Mesenchymal stem cell (in vitro differentiated cells and primary cell): ENCODE results near the gene STX10.

ENCODE experiments used
- DNase-seq: peaks from one replicate; pipeline ENCODE4 v3.0.0-alpha.2; 2013
- H2AFZ ChIP-seq: one replicate; pipeline ENCODE4 v1.6.1; 2013; ENCODE audit warnings: low read depth, mild to moderate bottlenecking, control low read depth, inconsistent platforms, low read length, moderate library complexity
- H2AK5ac ChIP-seq: 2 replicates; pipeline ENCODE4 v1.6.1; 2013; ENCODE audit warnings: low read length, moderate library complexity, mild to moderate bottlenecking, inconsistent platforms; ENCODE audit not compliant: severe bottlenecking
- H2BK120ac ChIP-seq: one replicate; pipeline ENCODE4 v1.6.1; 2013; ENCODE audit warnings: low read depth, mild to moderate bottlenecking, inconsistent platforms, low read length, moderate library complexity
- H2BK12ac ChIP-seq, 2 experiments: one replicate each; pipeline ENCODE4 v1.6.1; 2013; ENCODE audit warnings: inconsistent platforms in 2 of 2, low read length in 2 of 2, mild to moderate bottlenecking in 2 of 2, moderate library complexity in 2 of 2, control low read depth in 1 of 2
- H2BK15ac ChIP-seq: one replicate; pipeline ENCODE4 v1.6.1; 2013; ENCODE audit warnings: mild to moderate bottlenecking, low read depth, inconsistent platforms; ENCODE audit not compliant: poor library complexity, severe bottlenecking
- H2BK5ac ChIP-seq: 2 replicates; pipeline ENCODE4 v1.6.1; 2013; ENCODE audit warnings: low read depth, mild to moderate bottlenecking, low read length, control low read depth, inconsistent platforms; ENCODE audit not compliant: poor library complexity, severe bottlenecking
- H3K14ac ChIP-seq, 2 experiments: one replicate each; pipeline ENCODE4 v1.6.1; 2013; ENCODE audit warnings: inconsistent platforms in 2 of 2, low read length in 2 of 2, control low read depth in 1 of 2, mild to moderate bottlenecking in 1 of 2, moderate library complexity in 1 of 2
- H3K18ac ChIP-seq, 2 experiments: one replicate each; pipeline ENCODE4 v1.6.1; 2013; ENCODE audit warnings: inconsistent platforms in 2 of 2, low read length in 2 of 2, control low read depth in 1 of 2, low read depth in 1 of 2, mild to moderate bottlenecking in 1 of 2
- H3K23ac ChIP-seq, 2 experiments: one replicate each; pipeline ENCODE4 v1.6.1; 2013; ENCODE audit warnings: inconsistent platforms in 2 of 2, low read length in 2 of 2, mild to moderate bottlenecking in 2 of 2, moderate library complexity in 2 of 2, control low read depth in 1 of 2
- H3K27ac ChIP-seq: 2 replicates; pipeline ENCODE4 v1.5.1; 2013; ENCODE audit warnings: mild to moderate bottlenecking, moderate library complexity, low read length, control low read depth, inconsistent platforms; ENCODE audit not compliant: poor library complexity, severe bottlenecking
- H3K27me3 ChIP-seq, 2 experiments: 2 replicates each; pipeline versions ENCODE4 v1.6.1 to v1.7.0; 2013; ENCODE audit warnings: low read length in 2 of 2, mild to moderate bottlenecking in 2 of 2, moderate library complexity in 2 of 2, control low read depth in 1 of 2, inconsistent platforms in 1 of 2; ENCODE audit not compliant: control insufficient read depth in 1 of 2, insufficient read depth in 1 of 2
- H3K36me3 ChIP-seq, 2 experiments: 2 replicates each; pipeline versions ENCODE4 v1.6.1 to v1.7.0; 2013; ENCODE audit warnings: low read length in 2 of 2, control low read depth in 1 of 2, inconsistent platforms in 1 of 2, low read depth in 1 of 2, mild to moderate bottlenecking in 1 of 2; ENCODE audit not compliant: insufficient read depth in 2 of 2, control insufficient read depth in 1 of 2
- H3K4ac ChIP-seq, 2 experiments: one replicate each; pipeline ENCODE4 v1.6.1; 2013; ENCODE audit warnings: inconsistent platforms in 2 of 2, low read length in 2 of 2, mild to moderate bottlenecking in 2 of 2, moderate library complexity in 2 of 2, control low read depth in 1 of 2, low read depth in 1 of 2
- H3K4me1 ChIP-seq: 2 replicates; pipeline ENCODE4 v1.6.1; 2013; ENCODE audit warnings: low read depth, low read length, control low read depth; ENCODE audit not compliant: control insufficient read depth, insufficient read depth
- H3K4me2 ChIP-seq: 2 replicates; pipeline ENCODE4 v1.6.1; 2013; ENCODE audit warnings: low read length, mild to moderate bottlenecking, inconsistent platforms; ENCODE audit not compliant: poor library complexity, severe bottlenecking
- H3K4me3 ChIP-seq, 2 experiments: 2 replicates each; pipeline versions ENCODE4 v1.5.1 to v1.7.0; 2013; ENCODE audit warnings: low read length in 2 of 2, mild to moderate bottlenecking in 2 of 2, control low read depth in 1 of 2, low read depth in 1 of 2; ENCODE audit not compliant: insufficient read depth in 1 of 2
- H3K79me1 ChIP-seq: replicated peaks from 2 replicates; pipeline ENCODE4 v1.6.1; 2013; ENCODE audit warnings: mild to moderate bottlenecking, control low read depth, low read length, inconsistent platforms; ENCODE audit not compliant: poor library complexity, severe bottlenecking
- H3K9ac ChIP-seq: 2 replicates; pipeline ENCODE4 v1.7.0; 2013; ENCODE audit warnings: mild to moderate bottlenecking, low read length, moderate library complexity
- H3K9me3 ChIP-seq: 2 replicates; pipeline ENCODE4 v1.7.0; 2013; ENCODE audit warnings: mild to moderate bottlenecking, low read length; ENCODE audit not compliant: control insufficient read depth
- H4K8ac ChIP-seq: one replicate; pipeline ENCODE4 v1.6.1; 2013; ENCODE audit warnings: inconsistent platforms, mild to moderate bottlenecking, low read length, moderate library complexity
- H4K91ac ChIP-seq: one replicate; pipeline ENCODE4 v1.6.1; 2013; ENCODE audit warnings: mild to moderate bottlenecking, low read length, inconsistent platforms
- WGBS: methylation state at CpG from one replicate; pipeline ENCODE4 v1.1.7; 2013; ENCODE audit warnings: mixed read lengths; 5-methylcytosine and 5-hydroxymethylcytosine counted together

STX10 gene

DNA sequence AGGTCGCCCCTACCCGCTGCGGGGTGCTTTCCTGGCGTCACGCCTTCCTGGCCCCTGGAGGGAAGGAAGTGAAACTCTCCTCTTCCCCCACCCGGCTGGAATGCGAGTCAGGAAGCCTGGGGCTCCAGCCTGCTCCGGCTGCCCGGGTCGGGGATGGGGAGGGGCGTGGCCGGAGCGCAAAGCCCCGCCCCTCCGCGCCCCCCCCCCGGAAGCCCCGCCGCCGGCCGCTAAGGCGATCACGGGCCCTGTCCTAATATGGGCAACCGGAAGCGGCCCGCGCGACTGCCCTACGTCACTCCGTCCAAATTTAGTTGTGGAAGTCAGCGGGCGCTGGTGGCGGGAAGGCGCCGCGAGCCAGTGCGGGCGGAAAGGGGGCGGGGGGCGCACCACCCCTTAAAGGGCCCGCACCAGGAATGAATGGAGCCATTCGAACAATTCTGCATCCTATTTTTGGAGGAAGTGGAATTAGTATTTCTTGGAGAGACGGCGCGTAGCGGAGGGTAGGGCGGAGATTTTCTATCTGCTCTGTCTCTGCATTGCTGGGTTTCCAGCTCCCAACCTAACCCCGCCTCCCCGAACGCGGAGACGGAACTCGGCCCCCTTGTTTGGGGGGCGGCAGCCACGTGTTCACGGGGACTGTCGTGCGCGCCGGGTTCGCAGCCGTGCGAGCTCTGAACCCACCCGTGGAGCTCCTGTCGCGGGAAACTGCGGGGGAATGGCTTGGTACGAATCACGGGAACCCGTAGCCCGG, 1.6 kb upstream of the STX10 start:
- no peaks in the 10 kb centered on the region for H3K27me3 ChIP-seq
- peaks cover 8 to 9% of the 10 kb centered on the region in 2 experiments for H3K36me3 ChIP-seq
- no peak overlapping the region for H2AFZ ChIP-seq
- peak overlapping the region; percentile 54 for H2AK5ac ChIP-seq
- peak overlapping the region; percentile 95 to 98 for H3K18ac ChIP-seq
- peak overlapping the region; percentile 99 for H4K8ac ChIP-seq
- peak overlapping the region in 1 of 2 experiments; percentile 98 for H3K4ac ChIP-seq
- H3K23ac ChIP-seq = peak overlapping the region in 1 of 2 experiments; percentile 64
- H3K27ac ChIP-seq = peak overlapping the region; percentile 98
- H3K4me2 ChIP-seq = peak overlapping the region; percentile 77
- H3K14ac ChIP-seq = peak overlapping the region in 1 of 2 experiments; percentile 53
- WGBS = under 1% methylated on average over 60 of the region's 71 CpGs
- peak overlapping the region; percentile 100 for H3K9ac ChIP-seq
- H3K9me3 ChIP-seq = no peaks in the 10 kb centered on the region
- peak overlapping the region; percentile 50 for H2BK120ac ChIP-seq
- peak overlapping the region in 1 of 2 experiments; percentile 83 for H2BK12ac ChIP-seq
- peaks cover 12% of the 10 kb centered on the region for H3K79me1 ChIP-seq
- H4K91ac ChIP-seq = peak overlapping the region; percentile 99
- H3K4me3 ChIP-seq = peak overlapping the region; percentile 71 to 94
- H2BK15ac ChIP-seq = peak overlapping the region; percentile 92
- H2BK5ac ChIP-seq = peak overlapping the region; percentile 97
- H3K4me1 ChIP-seq = peaks cover 27% of the 10 kb centered on the region
- peak; percentile 97 for DNase-seq

DNA sequence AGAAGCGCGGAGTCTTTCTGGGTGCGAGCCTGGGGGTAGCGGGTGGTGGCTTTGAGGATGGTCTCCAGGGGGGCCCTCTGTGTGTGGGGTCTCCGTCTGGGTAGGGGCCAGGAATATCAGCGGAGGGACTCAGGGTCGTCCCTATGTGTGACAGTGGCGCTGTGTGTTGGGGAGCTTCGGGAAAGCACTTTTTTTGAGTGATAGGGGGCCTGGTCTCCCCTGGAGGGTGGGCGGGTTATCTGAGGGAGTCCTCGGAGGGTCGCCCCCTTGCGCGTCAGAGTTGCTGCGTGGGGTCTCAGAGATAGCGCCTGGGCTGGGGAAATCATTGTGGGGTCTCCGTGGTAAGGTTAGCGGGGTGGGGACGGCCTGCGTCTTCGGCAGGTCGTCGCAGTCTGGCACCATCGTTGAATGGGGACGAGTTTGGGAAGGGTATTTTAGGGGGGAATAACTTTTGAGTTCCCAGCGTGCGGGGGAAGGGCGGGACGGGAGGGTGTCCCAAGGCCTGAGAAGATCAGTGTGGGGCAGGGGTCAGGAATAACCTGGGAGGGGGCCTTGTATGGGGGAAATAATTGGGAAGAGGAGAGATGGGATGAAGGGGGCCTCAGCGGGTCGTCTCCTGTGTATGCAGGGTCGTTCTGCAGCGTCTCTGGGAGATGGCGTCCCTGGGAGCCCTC, 893 bp upstream of the STX10 start:
- Histone ChIP-seq H3K4me2 (peak overlapping the region; percentile 77), H3K9me3 (no peaks in the 10 kb centered on the region), H2BK5ac (peak overlapping the region; percentile 97), H2BK15ac (peak overlapping the region; percentile 96), H3K27ac (peak overlapping the region; percentile 98), H2AK5ac (peak overlapping the region; percentile 79), H2BK120ac (peak overlapping the region; percentile 97), H3K23ac (peak overlapping the region; percentile 42 to 64), H3K4me1 (peaks cover 24% of the 10 kb centered on the region), H3K9ac (peak overlapping the region; percentile 99), H2BK12ac (peak overlapping the region; percentile 52 to 75), H3K4me3 (peak overlapping the region; percentile 71 to 94), H3K14ac (peak overlapping the region; percentile 84 to 98), H4K8ac (peak overlapping the region; percentile 99), H3K36me3 (peaks cover 8 to 14% of the 10 kb centered on the region in 2 experiments), H3K27me3 (no peaks in the 10 kb centered on the region), H3K79me1 (peaks cover 14% of the 10 kb centered on the region), H4K91ac (peak overlapping the region; percentile 99), H2AFZ (no peak overlapping the region), H3K4ac (peak overlapping the region; percentile 98), H3K18ac (peak overlapping the region; percentile 95 to 98)
- under 1% methylated on average over 33 of the region's 34 CpGs for WGBS
- peak; percentile 31 for DNase-seq

DNA sequence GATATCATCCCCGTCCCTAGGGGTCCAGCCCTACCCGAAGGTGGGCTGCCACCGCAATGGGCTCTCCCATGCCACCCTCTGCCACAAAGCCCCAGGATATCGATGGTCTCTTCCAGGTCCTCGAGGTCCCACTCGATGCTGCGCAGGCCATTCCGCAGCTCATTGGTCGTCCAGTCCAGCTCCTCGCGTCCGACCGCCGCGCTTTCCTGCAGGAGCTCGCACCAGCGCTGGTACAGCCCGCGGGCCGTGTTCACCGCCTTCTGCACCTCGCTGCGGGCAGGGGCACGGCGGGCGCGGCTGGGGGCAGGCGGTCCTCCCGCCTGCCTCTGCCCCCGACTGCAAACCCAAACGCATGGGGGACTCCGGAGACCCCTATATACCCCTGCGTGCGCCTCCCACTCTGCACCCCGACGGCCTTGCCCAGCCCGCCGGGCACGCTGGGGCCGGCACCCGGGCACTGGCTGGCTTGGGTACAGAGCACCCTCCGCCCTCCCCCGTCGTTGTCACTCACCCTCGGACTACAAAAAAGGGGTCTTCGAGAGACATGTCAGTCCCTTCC, 468 bp downstream of the STX10 start:
- H4K8ac ChIP-seq = peak overlapping the region; percentile 82
- DNase-seq = peak; percentile 62
- peak overlapping the region; percentile 8 to 60 for H3K4ac ChIP-seq
- peak overlapping the region in 1 of 2 experiments; percentile 11 for H2BK12ac ChIP-seq
- H2BK120ac ChIP-seq = peak overlapping the region; percentile 86
- peaks cover 18% of the 10 kb centered on the region for H3K79me1 ChIP-seq
- H3K14ac ChIP-seq = no peak overlapping the region
- H3K9me3 ChIP-seq = no peaks in the 10 kb centered on the region
- peaks cover 16% of the 10 kb centered on the region for H3K4me1 ChIP-seq
- no peak overlapping the region for H2AK5ac ChIP-seq
- H3K9ac ChIP-seq = peak overlapping the region; percentile 99
- H2AFZ ChIP-seq = peak overlapping the region; percentile 55
- peak overlapping the region; percentile 63 for H2BK15ac ChIP-seq
- H3K4me2 ChIP-seq = peak overlapping the region; percentile 85
- no peak overlapping the region for H2BK5ac ChIP-seq
- H3K23ac ChIP-seq = peak overlapping the region in 1 of 2 experiments; percentile 57
- H4K91ac ChIP-seq = peak overlapping the region; percentile 67
- H3K18ac ChIP-seq = peak overlapping the region; percentile 84 to 86
- 2% methylated on average over 44 of the region's 46 CpGs for WGBS
- H3K27ac ChIP-seq = no peak overlapping the region
- H3K4me3 ChIP-seq = peak overlapping the region; percentile 71 to 94
- no peaks in the 10 kb centered on the region for H3K27me3 ChIP-seq
- peaks cover 15 to 21% of the 10 kb centered on the region in 2 experiments for H3K36me3 ChIP-seq
